DMS53 treated with DMSO at 0.1 percent for 48 hours (cell line): Measurements from ENCODE around the gene YTHDC2.

Experiments used
- DNase-seq: peaks from one replicate; lab custom pipeline; 2025; ENCODE audit not compliant: unreplicated experiment; lab: John Stamatoyannopoulos, UW

Gene YTHDC2

DNA sequence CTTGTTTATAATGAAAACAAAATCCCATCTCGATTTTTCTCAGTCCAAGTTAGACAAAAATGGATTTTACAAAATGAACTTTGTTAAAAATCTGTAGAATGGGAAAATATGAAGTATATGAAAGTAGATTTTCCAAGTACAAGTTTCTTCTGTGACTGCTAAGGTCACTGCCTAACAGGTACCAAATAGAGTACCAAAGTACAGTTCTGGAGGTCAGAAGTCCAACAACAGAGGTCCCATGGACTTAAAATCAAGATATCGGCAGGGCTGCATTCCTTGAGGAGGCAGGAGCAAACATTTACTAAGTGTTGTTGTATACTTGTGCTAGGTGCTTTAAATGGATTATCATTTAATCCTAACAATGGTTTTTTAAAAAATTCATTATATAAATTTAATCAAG lies 5.9 kb downstream of the YTHDC2 start:
- no peak for DNase-seq

GRCh38 chr5:113520429-113520828 lies 6.9 kb downstream of the YTHDC2 start:
- DNase-seq = no peak

GRCh38 chr5:113520899-113521298 lies 7.4 kb downstream of the YTHDC2 start:
- DNase-seq = no peak

DNA sequence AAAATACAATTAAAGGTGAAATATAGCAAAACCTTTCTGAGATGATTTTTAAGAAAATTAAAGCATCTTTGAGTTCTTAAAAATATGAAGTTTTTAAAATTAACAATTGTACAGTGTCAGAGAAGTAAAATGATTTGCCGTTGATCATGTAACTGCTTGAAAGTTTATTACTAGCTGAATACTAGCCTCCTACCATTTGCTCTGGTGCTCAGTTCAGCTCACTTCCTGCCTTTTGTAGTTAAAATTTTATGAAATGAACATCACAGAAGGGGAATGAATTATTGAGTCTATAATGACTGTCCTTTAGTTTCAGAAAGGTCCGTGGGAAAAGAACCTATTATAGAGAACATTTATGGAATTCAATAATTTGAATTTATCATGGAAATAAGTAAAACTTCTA lies 9.7 kb downstream of the YTHDC2 start:
- DNase-seq = no peak

- DNase-seq = no peak
Observed at GRCh38 chr5:113524927-113525326, 11.4 kb downstream of the YTHDC2 start.

- DNase-seq = no peak
Observed at GRCh38 chr5:113526421-113526820, 12.9 kb downstream of the YTHDC2 start.

DNA sequence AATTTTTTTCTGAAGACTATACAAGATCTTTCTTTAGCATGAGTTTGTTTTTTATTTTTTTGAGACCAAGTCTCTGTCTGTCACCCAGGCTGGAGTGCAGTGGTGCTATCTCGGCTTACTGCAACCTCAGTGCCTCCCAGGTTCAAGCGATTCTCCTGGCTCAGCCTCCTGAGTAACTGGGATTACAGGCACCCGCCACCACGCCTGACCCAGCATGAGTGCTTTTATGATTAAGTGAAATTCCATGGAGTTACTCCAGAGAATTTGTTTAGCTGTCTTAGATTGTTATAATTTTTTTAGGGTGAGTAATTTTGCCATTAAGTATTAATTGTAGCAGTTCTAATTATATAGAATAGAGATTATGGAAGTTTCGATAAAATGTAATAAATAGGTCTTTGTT lies 14.3 kb downstream of the YTHDC2 start:
- no peak for DNase-seq

GRCh38 chr5:113531481-113532159 lies 18.1 kb downstream of the YTHDC2 start:
- DNase-seq = no peak

GRCh38 chr5:113538313-113538712 lies 24.8 kb downstream of the YTHDC2 start:
- DNase-seq = no peak

DNA sequence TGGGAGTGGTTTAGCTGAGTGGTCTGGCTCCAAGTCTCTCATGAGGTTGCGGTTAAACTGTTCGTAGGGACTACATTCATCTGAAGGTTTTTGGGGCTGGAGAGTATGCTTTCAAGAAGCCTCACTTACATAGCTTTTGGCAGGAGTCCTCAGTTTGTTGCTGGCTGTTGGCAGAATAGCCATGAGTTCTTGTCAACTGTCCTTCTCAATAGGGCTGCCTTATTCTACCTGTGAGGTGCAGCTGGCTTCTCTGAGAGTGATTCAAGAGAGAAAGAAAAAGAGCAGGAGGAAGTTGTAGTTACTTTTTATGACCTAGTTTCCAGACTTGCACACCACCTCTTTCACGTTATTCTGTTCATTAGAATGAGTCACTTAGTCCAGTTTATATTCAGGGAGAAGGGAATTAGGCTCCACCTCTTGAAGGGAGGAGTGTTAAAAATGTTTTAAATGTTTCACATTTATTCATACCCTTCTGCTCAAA lies 33.2 kb downstream of the YTHDC2 start:
- DNase-seq = no peak

DNA sequence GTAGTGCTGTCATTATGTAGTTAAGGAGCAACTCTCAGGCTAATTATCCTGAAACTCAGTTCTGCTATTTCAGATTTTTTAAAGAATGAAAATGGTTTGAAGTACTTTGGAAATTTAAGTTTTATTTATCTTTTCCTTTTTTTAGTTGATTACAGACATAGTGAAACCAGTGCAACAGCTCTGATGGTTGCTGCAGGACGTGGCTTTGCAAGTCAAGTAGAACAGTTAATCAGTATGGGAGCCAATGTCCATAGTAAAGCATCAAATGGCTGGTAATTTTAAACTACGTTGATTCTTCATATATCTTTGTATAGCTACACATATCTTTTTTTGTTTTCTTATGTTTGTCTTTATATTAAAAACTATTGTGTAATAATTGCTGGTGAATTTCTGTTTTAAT lies 34.9 kb downstream of the YTHDC2 start:
- no peak for DNase-seq

DNA sequence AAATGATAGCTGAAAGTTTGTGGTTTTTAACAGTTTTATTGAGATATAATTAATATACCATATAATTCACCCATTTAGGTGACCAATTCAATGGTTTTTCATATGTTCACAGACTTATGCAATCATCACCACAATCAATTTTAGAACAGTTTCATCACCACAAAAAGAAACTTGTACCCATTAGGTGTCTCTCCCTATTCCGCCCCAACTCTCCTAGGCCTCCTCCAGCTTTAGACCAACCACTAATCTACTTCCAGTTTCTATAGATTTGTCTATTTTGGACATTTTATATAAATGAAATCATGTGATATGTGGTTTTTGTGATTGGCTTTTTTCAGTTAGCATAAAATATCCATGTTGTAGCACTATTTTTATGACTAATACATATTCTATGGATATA lies 38.6 kb downstream of the YTHDC2 start:
- no peak for DNase-seq

GRCh38 chr5:113552620-113553019 lies 39.1 kb downstream of the YTHDC2 start:
- no peak for DNase-seq

DNA sequence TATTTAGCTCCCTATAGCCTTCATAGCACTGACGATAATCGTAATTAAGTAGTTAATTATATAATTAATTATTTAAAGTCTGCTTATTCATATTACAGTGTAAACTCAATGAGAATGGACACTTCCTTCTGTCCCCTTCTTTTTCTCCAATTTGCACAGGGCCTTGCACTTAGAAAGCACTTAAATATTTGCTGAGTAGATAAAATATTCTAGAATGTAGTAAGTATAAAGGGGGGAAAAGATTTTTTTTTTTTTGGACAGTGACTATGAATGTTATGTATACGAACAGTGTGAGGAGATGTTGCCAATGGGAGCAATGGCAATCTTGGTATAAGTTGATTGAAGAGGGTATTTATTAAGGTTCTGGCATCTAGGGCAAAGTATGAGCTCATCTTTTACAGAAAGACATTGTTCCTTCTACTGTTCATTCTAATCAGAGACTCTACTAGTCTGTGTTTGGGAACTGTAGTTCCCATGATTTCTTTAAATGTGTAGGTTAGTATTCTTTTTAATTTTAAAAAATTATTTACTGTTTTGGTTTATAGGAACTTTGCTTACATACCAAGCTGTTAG lies 49.4 kb downstream of the YTHDC2 start:
- DNase-seq = no peak

- no peak for DNase-seq
Observed at GRCh38 chr5:113569396-113569795, 55.9 kb downstream of the YTHDC2 start.

- DNase-seq = no peak
Observed at GRCh38 chr5:113572716-113573115, 59.2 kb downstream of the YTHDC2 start.

DNA sequence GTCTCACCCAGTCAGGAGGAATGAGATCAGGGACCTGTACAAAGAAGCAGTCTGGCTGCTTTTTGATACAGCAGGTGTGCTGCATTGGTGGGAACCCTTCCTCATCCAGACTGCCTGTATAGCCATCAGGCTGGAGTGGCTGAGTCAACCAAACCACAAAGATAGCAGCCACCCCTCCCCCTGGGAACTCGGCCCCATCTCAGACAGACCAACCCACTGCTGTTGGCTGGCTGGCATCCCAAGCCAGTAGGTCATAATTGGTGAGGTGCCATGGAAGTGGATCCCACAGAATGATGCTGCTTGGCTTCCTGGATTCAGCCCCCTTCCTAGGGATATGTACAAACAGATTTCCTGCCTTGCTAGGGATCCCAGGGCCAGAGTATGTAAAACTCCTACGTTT lies 60.9 kb downstream of the YTHDC2 start:
- DNase-seq = no peak

DNA sequence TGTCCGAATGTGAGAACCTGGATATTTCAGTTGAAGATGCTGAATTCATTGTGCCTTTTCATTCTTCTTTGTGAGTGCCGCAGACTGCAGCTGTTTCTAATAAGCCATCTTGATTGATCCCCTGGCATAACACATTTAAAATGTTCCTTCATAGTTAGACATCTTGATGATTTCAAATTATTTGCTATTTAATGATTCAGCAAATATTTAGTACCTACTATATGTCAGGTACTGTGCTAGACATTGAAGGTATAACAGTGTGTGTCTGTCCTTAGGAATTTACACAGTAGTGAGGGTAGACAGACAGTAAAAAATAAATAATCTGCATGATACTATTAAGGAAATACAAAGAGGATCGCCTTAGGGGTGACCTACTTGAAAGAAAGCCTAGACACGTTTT lies 61.6 kb downstream of the YTHDC2 start:
- DNase-seq = no peak

- no peak for DNase-seq
Observed at GRCh38 chr5:113578091-113578490, 64.6 kb downstream of the YTHDC2 start.

GRCh38 chr5:113581388-113581787 lies 67.9 kb downstream of the YTHDC2 start:
- DNase-seq = no peak

GRCh38 chr5:113598150-113598549 lies 84.7 kb downstream of the YTHDC2 start:
- DNase-seq = no peak

GRCh38 chr5:113598926-113599325 lies 85.4 kb downstream of the YTHDC2 start:
- no peak for DNase-seq
